Endothelial cell of umbilical vein (primary cell): ENCODE data around the gene CLCNKA.

Source experiments
- CTCF ChIP-seq, 2 donors: IDR thresholded peaks; 1 replicate in 1 of 2; 2 replicates in 1 of 2; pipeline ENCODE4 v1.5.1; 2011; ENCODE audit warnings: low read length in 2 of 2, mild to moderate bottlenecking in 2 of 2, moderate library complexity in 2 of 2, control low read depth in 1 of 2, inconsistent platforms in 1 of 2, low read depth in 1 of 2; ENCODE audit not compliant: insufficient read depth in 1 of 2; ENCODE audit errors: extremely low read depth in 1 of 2
- POLR2A ChIP-seq: IDR thresholded peaks from 2 replicates; pipeline ENCODE4 v1.6.1; 2012; ENCODE audit warnings: low read depth, mild to moderate bottlenecking, control low read depth, low read length

- TF ChIP-seq POLR2A (no peak), CTCF (IDR thresholded peaks at IDR 0.05; ENCODE audit: extremely low read depth in 1 of 2, insufficient read depth in 1 of 2, low read depth in 1 of 2, low read length in 2 of 2) (no peak)
Observed at GRCh38 chr1:15997637-15998280, 24.1 kb upstream of the CLCNKA start.
